T-cell (primary cell): Measurements from ENCODE around the gene MYO16. TPM values are rescaled to one million over a fixed set of nuclear protein-coding genes. Genes with fewer than 3 reads are reported as not detected.

Experiments
- ATAC-seq, 4 experiments: fragments of 200-7000 bp in 3 of 4; fragments of 150-1000 bp in 1 of 4; cut with Tn5 transposase; replicated peaks in 1 of 4; 1 replicate in 3 of 4; 2 replicates in 1 of 4; pipeline ENCODE4 v1.10.0; 2021; ENCODE audit warnings: moderate library complexity in 3 of 4, mild to moderate bottlenecking in 2 of 4, moderate number of reproducible peaks in 1 of 4
- CTCF ChIA-PET, 2 donors: fragments of 300-600 bp; sonication (Branson Sonifier 250); formaldehyde crosslinking; loops; one replicate each; lab custom pipeline; 2022; ENCODE audit warnings: antibody characterized with exemption in 2 of 2; lab: Charles Lee
- POLR2A ChIA-PET, 2 donors: fragments of 300-600 bp; sonication (Branson Sonifier 250); formaldehyde crosslinking; loops; one replicate each; lab custom pipeline; 2022; ENCODE audit warnings: antibody characterized with exemption in 2 of 2; lab: Charles Lee
- DNase-seq, 35 experiments: peaks; one replicate each; pipeline versions ENCODE4 v3.0.0 to v3.0.0-alpha.2; 2013 to 2023
- H3K27ac ChIP-seq: one replicate; pipeline ENCODE4 v1.5.1; 2013; ENCODE audit warnings: low read length
- H3K27me3 ChIP-seq, 2 experiments: replicated peaks in 1 of 2; 1 replicate in 1 of 2; 2 replicates in 1 of 2; pipeline versions ENCODE4 v1.6.1 to v1.7.0; 2013; ENCODE audit warnings: low read length in 1 of 2, mixed read lengths in 1 of 2; ENCODE audit not compliant: control insufficient read depth in 2 of 2, insufficient read depth in 2 of 2; ENCODE audit errors: extremely low read depth in 1 of 2
- H3K36me3 ChIP-seq, 2 donors: 1 replicate in 1 of 2; 2 replicates in 1 of 2; pipeline versions ENCODE4 v1.6.1 to v1.7.0; 2013; ENCODE audit warnings: low read length in 1 of 2; ENCODE audit not compliant: control insufficient read depth in 2 of 2, insufficient read depth in 1 of 2; ENCODE audit errors: extremely low read depth in 1 of 2
- H3K4me1 ChIP-seq, 2 experiments: 1 replicate in 1 of 2; 2 replicates in 1 of 2; pipeline versions ENCODE4 v1.6.1 to v1.7.0; 2013; ENCODE audit warnings: low read length in 2 of 2, mixed read lengths in 1 of 2; ENCODE audit not compliant: insufficient read depth in 2 of 2, control insufficient read depth in 1 of 2; ENCODE audit errors: extremely low read depth in 1 of 2
- H3K4me3 ChIP-seq, 2 donors: 1 replicate in 1 of 2; 2 replicates in 1 of 2; pipeline versions ENCODE4 v1.5.1 to v1.7.0; 2013; ENCODE audit warnings: mild to moderate bottlenecking in 2 of 2, low read length in 1 of 2, moderate library complexity in 1 of 2; ENCODE audit not compliant: control insufficient read depth in 1 of 2; ENCODE audit errors: extremely low read depth in 1 of 2
- H3K9me3 ChIP-seq: 2 replicates; pipeline ENCODE4 v1.7.0; 2013
- H3K27ac Mint-ChIP-seq, 2 donors: one replicate each; pipeline ENCODE4 v1.8.0; 2020 to 2021; ENCODE audit warnings: mild to moderate bottlenecking in 2 of 2, mixed read lengths in 2 of 2
- H3K27me3 Mint-ChIP-seq, 2 donors: one replicate each; pipeline ENCODE4 v1.8.0; 2021 to 2022; ENCODE audit warnings: mixed read lengths in 2 of 2
- H3K36me3 Mint-ChIP-seq: one replicate; pipeline ENCODE4 v1.8.0; 2021; ENCODE audit warnings: mixed read lengths
- H3K4me1 Mint-ChIP-seq, 3 donors: one replicate each; pipeline ENCODE4 v1.8.0; 2020 to 2022; ENCODE audit warnings: mixed read lengths in 3 of 3, mild to moderate bottlenecking in 1 of 3
- H3K4me3 Mint-ChIP-seq, 3 donors: one replicate each; pipeline ENCODE4 v1.8.0; 2020 to 2022; ENCODE audit warnings: mild to moderate bottlenecking in 3 of 3, mixed read lengths in 3 of 3, moderate library complexity in 3 of 3
- H3K9me3 Mint-ChIP-seq, 3 donors: one replicate each; pipeline ENCODE4 v1.8.0; 2020 to 2022; ENCODE audit warnings: mixed read lengths in 3 of 3
- WGBS: methylation state at CpG from one replicate; pipeline ENCODE4 v1.1.5; 2013; ENCODE audit warnings: missing lambda C conversion rate; ENCODE audit not compliant: insufficient coverage; 5-methylcytosine and 5-hydroxymethylcytosine counted together
- total RNA-seq, 35 experiments: library from RNA in 6 of 35; stranded (reverse) in 6 of 35; fragments of 120-200 nt in 1 of 35; gene quantifications; one replicate each; pipeline versions ENCODE4 v1.2.1 to v1.2.4 and lab custom pipeline; 2013 to 2026

MYO16 gene
- total RNA-seq, 5 donors from 2014 or later (not counting 1 experiment from before 2014, with no cell fraction given): 0.20 to 2.0 (median 1.1) TPM

DNA sequence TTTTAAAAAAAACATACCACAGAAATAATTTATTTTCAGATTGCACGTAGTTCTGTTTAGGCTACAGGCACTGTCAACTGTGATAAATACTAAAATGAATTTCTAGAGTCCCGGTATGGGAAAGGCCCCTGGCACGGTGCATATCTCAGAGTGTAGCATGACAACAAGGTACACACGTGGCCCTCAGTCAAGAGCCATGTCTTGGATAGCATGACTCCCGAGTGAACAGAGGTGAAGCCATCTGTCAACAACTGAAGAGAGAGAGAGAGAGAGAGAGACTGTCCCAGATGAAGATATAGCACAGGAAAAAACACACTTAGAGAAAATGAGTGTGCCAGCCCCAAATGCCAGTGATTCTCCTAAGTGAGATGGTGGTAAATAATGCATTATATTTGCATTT is 297.5 kb downstream of the MYO16 start:
- Histone ChIP-seq H3K27me3 (peaks cover 0 to 2% of the 10 kb centered on the region in 2 experiments), H3K4me1 (no peaks in the 10 kb centered on the region), H3K27ac (no peak overlapping the region), H3K4me3 (no peak overlapping the region), H3K36me3 (no peaks in the 10 kb centered on the region), H3K9me3 (no peaks in the 10 kb centered on the region)
- WGBS: 89% methylated on average over 5 of the region's 5 CpGs
- no peaks in the 10 kb centered on the region for H3K4me1 Mint-ChIP-seq
- H3K36me3 Mint-ChIP-seq: no peaks in the 10 kb centered on the region
- CTCF ChIA-PET: no interaction called here
- no peaks in the 10 kb centered on the region for H3K9me3 Mint-ChIP-seq
- H3K4me3 Mint-ChIP-seq: no peak overlapping the region
- peaks cover 6 to 18% of the 10 kb centered on the region in 2 donors for H3K27me3 Mint-ChIP-seq
- POLR2A ChIA-PET: no interaction called here
- no peak for DNase-seq
- H3K27ac Mint-ChIP-seq: no peak overlapping the region
- ATAC-seq: no peak

DNA sequence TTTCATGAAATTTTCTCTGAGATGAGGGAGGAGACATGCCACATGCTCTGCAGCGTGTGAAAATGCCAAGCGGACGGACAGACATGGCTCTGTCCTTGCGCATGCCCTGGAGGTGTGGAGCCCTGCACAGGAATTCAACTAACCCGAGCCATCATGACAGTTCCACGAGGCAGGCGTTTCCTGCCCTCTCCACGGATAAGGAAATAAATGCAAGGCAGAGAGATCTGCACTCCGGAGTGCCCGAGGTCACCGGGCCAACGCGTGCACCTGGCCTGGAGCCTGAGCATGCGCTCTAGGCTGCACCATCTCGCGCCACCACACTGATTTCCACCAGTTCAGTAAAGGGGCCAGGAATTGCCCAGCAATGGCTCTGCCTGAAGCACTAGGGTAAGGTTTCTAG is 298.2 kb downstream of the MYO16 start:
- Histone ChIP-seq H3K27me3 (peaks cover 0 to 2% of the 10 kb centered on the region in 2 experiments), H3K4me3 (no peak overlapping the region), H3K27ac (no peak overlapping the region), H3K9me3 (no peaks in the 10 kb centered on the region), H3K36me3 (no peaks in the 10 kb centered on the region), H3K4me1 (no peaks in the 10 kb centered on the region)
- Mint-ChIP-seq H3K4me3 (no peak overlapping the region), H3K27ac (no peak overlapping the region), H3K27me3 (peaks cover 7 to 18% of the 10 kb centered on the region in 2 donors), H3K9me3 (no peaks in the 10 kb centered on the region), H3K4me1 (no peaks in the 10 kb centered on the region), H3K36me3 (no peaks in the 10 kb centered on the region)
- 87% methylated on average over 16 of the region's 16 CpGs for WGBS
- CTCF ChIA-PET: no interaction called here
- POLR2A ChIA-PET: no interaction called here
- no peak for DNase-seq
- ATAC-seq: no peak

DNA sequence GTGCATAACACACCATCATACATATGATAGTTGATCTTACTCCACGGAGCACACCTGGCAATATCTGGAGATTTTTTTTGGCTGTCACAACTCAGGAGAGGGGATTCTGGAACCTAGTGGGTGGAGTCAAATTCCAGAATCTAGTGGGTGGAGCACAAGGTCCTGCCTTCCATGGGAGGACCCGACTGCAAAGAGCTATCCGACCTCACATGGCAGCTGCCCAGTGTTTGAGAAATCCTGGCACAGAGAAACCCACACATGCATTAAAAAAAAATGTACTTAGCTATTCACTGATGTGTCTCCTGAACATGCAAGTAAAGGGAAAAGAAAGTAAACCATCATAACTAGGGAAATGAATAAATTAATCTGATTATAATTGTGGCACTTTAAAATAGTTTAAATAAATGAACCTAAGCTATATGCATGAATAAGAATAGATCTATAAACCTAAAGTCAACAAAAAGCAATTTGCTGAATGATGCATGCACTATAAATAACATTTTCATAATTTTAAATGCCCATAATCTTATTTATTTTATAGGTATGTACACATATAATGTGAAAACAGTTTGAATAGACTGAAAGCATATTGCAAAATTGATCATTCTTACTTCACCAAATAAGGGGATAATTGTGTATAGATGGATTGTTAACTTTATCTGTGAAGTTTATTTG is 300.3 kb downstream of the MYO16 start:
- no peak overlapping the region for H3K27ac Mint-ChIP-seq
- DNase-seq: no peak
- Histone ChIP-seq H3K4me3 (no peak overlapping the region), H3K27ac (no peak overlapping the region), H3K36me3 (no peaks in the 10 kb centered on the region), H3K4me1 (no peaks in the 10 kb centered on the region), H3K9me3 (no peaks in the 10 kb centered on the region), H3K27me3 (peaks cover 0 to 2% of the 10 kb centered on the region in 2 experiments)
- no peaks in the 10 kb centered on the region for H3K36me3 Mint-ChIP-seq
- no peak for ATAC-seq
- POLR2A ChIA-PET: no interaction called here
- no CpG with 5 or more reads among the region's 3 CpGs for WGBS
- CTCF ChIA-PET: no interaction called here
- no peaks in the 10 kb centered on the region for H3K4me1 Mint-ChIP-seq
- H3K4me3 Mint-ChIP-seq: no peak overlapping the region
- H3K9me3 Mint-ChIP-seq: peaks cover 0 to 4% (median 0%) of the 10 kb centered on the region in 3 donors
- peaks cover 7 to 22% of the 10 kb centered on the region in 2 donors for H3K27me3 Mint-ChIP-seq

DNA sequence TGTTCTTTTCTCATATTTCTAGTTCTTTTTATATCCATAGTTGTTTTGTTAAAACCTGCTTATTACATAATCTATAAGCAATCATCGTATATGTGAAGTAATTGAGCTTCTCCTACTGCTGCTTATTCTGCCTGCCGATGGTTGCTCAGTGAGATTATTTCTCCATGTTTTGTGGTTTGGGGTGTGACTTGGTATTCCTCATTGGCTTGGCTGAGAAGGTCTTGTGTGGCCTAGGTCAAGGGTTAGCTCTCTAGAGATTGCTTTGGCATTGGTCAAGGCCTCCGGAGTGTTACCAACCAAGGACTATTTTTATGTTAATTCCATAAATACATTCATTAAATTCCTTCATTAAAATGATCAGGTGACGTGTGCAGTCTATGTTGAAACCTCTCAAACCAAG is 302.8 kb downstream of the MYO16 start:
- Histone ChIP-seq H3K4me3 (no peak overlapping the region), H3K9me3 (no peaks in the 10 kb centered on the region), H3K36me3 (no peaks in the 10 kb centered on the region), H3K4me1 (no peaks in the 10 kb centered on the region), H3K27me3 (peaks cover 0 to 2% of the 10 kb centered on the region in 2 experiments), H3K27ac (no peak overlapping the region)
- H3K36me3 Mint-ChIP-seq: no peaks in the 10 kb centered on the region
- peaks cover 4 to 15% of the 10 kb centered on the region in 2 donors for H3K27me3 Mint-ChIP-seq
- H3K27ac Mint-ChIP-seq: no peak overlapping the region
- no peak for DNase-seq
- POLR2A ChIA-PET: interaction anchor here in 1 of 2 donors (0.5 kb wide), 1 partner anchor 79 kb away, joined by 3 read pairs; no protein-coding TSS in a partner anchor
- CTCF ChIA-PET: no interaction called here
- H3K9me3 Mint-ChIP-seq: peaks cover 0 to 10% (median 6%) of the 10 kb centered on the region in 3 donors
- no peak for ATAC-seq
- no peak overlapping the region for H3K4me3 Mint-ChIP-seq
- H3K4me1 Mint-ChIP-seq: no peaks in the 10 kb centered on the region
- WGBS: no CpG with 5 or more reads among the region's 4 CpGs

DNA sequence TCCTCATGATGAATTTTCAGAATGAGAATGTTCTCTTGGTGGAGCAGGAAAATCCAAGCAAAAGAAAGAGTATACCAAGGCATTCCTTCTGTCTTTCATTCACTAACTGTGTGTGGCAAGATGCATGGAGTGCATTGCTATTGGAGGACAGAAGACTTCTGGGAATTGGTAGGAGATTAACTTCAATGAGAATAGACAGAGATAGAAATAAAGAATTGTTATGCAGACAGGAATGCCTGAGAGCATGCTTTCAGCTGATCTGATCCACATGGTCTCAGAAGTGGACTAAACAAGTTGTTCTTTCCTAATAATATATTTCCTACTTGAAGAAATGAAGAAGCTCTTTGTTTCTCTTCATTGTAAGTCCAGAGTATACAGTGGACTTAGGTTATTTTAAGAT is 303.6 kb downstream of the MYO16 start:
- Mint-ChIP-seq H3K9me3 (peaks cover 0 to 17% (median 7%) of the 10 kb centered on the region in 3 donors), H3K4me3 (no peak overlapping the region), H3K4me1 (no peaks in the 10 kb centered on the region), H3K36me3 (no peaks in the 10 kb centered on the region), H3K27me3 (peaks cover 5 to 15% of the 10 kb centered on the region in 2 donors), H3K27ac (no peak overlapping the region)
- ChIA-PET POLR2A (no interaction called here), CTCF (no interaction called here)
- DNase-seq (no peak), ATAC-seq (no peak)
- peaks cover 0 to 2% of the 10 kb centered on the region in 2 experiments for H3K27me3 ChIP-seq
- H3K36me3 ChIP-seq: no peaks in the 10 kb centered on the region
- no peaks in the 10 kb centered on the region for H3K9me3 ChIP-seq
- no peak overlapping the region for H3K27ac ChIP-seq
- no peaks in the 10 kb centered on the region for H3K4me1 ChIP-seq
- H3K4me3 ChIP-seq: no peak overlapping the region

DNA sequence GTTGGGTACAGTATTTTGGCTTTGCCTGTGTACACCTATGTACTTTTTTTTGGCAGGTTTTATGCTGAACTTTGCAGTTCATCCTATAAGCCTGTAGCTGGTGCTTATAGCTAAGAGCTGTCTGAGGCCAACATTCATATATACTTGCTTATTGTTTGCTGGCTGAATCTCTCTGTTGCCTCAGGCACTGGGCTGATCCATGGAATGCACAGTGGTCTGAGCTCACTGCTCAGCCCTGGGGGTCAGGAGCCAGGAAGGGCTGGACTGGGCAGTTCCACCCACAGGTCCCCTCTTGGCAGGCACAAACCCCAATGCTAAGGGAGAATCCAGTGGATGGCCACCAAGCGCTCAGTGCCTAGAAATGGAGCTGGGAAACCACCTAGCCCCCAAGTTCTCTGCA is 308.7 kb downstream of the MYO16 start:
- Mint-ChIP-seq H3K9me3 (peaks cover 0 to 17% (median 7%) of the 10 kb centered on the region in 3 donors), H3K27me3 (peaks cover 12 to 17% of the 10 kb centered on the region in 2 donors), H3K4me1 (no peaks in the 10 kb centered on the region), H3K27ac (no peak overlapping the region), H3K36me3 (peaks cover 2% of the 10 kb centered on the region), H3K4me3 (no peak overlapping the region)
- ChIA-PET CTCF (no interaction called here), POLR2A (interaction anchor here in 1 of 2 donors (0.6 kb wide), 1 partner anchor 34 kb away, joined by 3 read pairs; no protein-coding TSS in a partner anchor)
- WGBS: no CpG with 5 or more reads among the region's 1 CpG
- DNase-seq (no peak), ATAC-seq (no peak)
- Histone ChIP-seq H3K9me3 (no peaks in the 10 kb centered on the region), H3K27me3 (peaks cover 0 to 9% of the 10 kb centered on the region in 2 experiments), H3K4me3 (no peak overlapping the region), H3K4me1 (no peaks in the 10 kb centered on the region), H3K36me3 (no peaks in the 10 kb centered on the region), H3K27ac (no peak overlapping the region)
